ENCODE data around the gene APOA1.

- TF ChIP-seq GATA3 (IDR thresholded peaks at IDR 0.05; ENCODE audit: low read depth, low read length) (no peak), GATA2 (IDR thresholded peaks at IDR 0.05; ENCODE audit: low read depth, low read length) (no peak)
Observed at GRCh38 chr11:116821050-116821918, 16.1 kb downstream of the APOA1 start.
